HG02759 (cell line): Measurements from ENCODE around the gene CMSS1.

Source experiments
- ATAC-seq: cut with Tn5 transposase; IDR thresholded peaks from one replicate; pipeline ENCODE4 v1.9.1; 2021; ENCODE audit warnings: mild to moderate bottlenecking, moderate library complexity; ENCODE audit not compliant: unreplicated experiment

The CMSS1 gene

DNA sequence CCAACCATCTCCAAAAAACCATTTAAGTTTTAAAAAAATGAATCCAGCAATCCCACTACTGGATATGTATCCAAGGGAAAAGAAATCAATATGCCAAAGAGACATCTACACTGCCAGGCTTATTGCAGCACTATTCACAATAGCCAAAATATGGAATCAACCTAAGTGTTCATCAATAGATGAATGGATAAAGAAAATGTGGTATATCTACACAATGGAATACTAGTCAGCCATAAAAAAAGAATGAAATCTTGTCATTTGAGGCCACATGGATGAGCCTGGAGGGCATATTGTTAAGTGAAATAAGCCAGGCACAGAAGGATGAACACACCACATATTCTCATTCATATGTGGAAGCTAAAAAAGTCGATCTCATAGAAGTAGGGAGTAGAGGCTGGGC lies 160.6 kb downstream of the CMSS1 start:
- ATAC-seq = no peak

DNA sequence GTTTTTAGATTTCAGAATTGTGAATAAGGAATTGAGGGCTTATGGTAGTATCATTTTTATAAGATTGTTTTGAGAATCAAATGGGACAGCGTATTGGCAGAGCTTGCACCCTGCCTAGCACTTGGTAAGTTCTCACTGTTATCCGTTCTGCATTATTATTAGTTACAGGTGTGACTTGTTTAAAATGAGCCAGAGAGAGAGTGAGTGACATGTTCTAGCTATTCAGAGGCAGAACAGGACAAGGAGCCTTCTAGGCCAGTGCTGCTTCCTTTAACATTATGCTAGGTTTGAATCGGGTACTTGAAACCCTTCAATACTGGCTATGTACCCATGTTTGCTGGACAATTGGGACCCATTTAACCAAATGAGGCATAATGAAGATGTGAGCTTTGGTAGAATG lies 162.9 kb downstream of the CMSS1 start:
- no peak for ATAC-seq

DNA sequence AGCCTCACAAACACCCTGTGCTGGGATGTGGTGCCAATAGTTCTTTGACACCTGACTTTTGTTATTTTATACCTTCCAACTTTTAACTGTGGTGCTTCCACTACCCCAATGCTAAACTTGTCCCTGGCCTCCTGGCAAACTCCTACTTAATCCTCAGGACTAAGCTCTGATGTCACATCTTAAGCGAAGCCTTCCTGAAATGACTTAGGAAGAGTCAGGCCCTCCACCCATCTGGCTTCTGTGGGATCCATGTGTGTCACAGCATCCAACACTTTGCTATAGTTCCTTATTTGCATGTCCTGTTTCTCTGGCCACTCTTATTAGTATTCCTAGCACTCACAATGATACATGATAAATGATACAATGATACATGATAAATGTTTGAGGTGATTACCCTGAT lies 163.5 kb downstream of the CMSS1 start:
- ATAC-seq = no peak

DNA sequence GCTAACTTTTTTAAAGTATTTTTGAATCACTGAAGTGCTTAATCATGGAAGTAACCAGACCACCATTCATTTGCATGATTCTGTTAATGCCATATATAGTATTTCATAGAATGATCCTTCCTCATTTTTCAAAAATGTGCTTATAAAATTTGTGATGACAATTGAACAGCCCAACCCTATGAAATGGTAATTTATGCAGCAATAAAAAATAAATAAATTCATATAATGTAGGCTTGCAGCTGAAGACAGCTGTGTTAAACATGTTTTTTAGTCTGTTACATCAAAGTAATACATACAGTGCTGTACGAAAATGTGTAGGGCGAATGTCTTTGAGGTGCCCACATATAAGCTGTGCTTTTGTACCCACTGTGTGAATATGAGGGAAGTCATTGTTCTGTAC lies 165.0 kb downstream of the CMSS1 start:
- no peak for ATAC-seq

DNA sequence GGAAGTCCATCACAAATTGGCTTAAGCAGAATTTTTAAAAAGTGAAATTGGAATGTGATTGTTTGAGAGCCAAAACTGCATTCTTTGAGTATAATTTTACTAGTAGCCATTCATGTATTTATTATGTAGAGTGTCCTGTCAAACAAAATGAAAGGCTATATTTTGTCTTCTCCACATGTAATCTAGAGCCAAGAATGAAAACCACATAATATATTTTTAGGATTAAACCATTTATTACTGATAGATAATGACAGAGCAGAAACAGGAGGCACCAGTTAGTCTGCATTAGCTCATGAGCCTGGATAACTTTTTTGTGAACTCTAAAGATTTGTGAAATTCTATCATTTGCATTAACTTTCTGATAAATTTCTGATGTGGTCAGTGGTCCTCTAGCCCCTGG lies 166.5 kb downstream of the CMSS1 start:
- ATAC-seq = no peak

DNA sequence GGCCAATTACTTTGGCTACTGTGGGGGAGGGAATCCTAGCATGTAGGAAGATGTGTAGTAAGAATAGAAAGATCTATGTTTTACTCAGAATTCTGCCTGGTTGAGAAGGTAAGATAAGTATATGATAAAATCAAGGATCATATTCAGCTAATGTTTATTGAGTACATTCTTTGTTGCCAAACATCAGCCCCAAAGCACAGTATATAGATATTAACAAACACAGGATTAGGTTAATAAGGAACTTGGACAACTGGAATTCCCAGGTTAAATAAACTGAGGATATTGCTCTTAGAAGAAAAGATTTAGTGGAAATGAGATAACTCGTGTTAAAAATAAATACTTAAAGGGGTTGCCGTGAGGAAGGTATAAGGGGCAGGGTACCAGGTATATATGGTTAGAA lies 167.0 kb downstream of the CMSS1 start:
- ATAC-seq = no peak

DNA sequence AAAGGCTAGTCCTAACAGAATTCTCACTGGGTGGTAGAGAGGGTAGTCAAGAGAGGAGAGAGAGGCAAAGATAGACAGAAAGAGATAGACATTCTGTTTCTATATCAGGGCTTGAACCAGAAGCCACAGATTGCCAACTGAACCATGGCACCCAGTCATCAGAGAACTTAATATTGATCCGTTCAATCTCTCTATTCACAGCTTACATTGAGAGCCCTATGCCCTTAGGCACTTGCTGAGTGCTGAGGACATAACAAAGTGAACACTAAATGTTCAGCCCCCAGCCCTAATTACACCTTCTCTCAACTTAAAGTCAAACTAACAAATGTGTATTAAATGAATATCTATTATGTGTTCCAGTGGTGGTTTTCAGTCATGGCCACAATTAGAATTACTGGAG lies 172.5 kb downstream of the CMSS1 start:
- ATAC-seq = no peak

DNA sequence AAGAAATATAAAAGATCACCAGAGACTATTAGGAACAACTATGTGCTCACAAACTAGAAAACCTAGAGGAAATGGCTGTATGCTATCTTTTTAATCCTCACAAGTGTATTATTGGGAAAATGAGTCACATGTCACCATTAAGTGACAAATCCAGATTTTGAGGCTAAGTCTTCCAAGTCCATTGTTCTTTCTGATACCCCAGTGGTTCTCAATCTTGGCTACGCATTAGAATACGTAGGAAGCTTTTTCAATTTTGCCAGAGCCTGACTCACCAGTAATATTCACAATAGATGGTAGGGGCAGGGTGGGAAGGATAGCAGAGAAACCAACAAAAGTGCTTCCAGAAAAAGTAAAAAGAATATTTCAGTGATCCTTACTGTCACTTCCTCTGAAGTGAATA lies 179.6 kb downstream of the CMSS1 start:
- no peak for ATAC-seq

DNA sequence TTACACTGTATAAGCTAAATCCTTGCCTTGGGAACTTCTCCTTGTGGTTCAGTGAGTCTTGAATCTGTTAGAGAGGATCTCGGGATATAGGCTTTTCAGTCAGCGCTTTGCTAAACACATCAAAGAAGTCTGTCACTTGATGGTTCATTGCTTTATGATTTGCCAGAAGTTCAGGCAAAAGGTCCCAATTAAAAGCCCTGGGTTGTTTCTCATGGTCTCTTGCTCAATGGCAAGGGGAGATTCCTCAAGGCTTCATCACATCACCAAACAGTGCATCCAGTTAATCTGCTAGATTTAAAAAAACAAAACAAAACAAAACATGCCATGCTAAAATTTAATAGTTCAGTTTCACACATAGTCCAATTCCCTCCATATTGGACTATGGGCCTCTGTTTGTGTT lies 181.9 kb downstream of the CMSS1 start:
- no peak for ATAC-seq

DNA sequence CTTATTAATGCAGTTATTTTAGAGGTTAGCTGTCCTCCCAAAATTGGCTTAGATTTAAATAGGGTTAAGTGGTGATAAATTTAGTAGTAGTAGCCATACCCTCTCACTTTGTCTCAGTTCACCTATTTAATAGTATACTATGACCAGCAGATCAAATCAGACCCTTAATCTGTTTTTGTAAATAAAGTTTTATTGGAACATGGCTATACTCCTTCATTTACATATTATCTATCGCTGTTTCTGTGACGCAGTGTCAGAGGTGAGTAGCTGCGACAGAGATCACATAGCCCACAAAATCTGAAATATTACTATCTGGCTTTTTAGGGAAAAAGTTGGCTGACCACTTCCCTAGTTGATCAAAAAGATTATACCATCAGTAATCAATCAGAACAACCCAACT lies 183.4 kb downstream of the CMSS1 start:
- no peak for ATAC-seq

DNA sequence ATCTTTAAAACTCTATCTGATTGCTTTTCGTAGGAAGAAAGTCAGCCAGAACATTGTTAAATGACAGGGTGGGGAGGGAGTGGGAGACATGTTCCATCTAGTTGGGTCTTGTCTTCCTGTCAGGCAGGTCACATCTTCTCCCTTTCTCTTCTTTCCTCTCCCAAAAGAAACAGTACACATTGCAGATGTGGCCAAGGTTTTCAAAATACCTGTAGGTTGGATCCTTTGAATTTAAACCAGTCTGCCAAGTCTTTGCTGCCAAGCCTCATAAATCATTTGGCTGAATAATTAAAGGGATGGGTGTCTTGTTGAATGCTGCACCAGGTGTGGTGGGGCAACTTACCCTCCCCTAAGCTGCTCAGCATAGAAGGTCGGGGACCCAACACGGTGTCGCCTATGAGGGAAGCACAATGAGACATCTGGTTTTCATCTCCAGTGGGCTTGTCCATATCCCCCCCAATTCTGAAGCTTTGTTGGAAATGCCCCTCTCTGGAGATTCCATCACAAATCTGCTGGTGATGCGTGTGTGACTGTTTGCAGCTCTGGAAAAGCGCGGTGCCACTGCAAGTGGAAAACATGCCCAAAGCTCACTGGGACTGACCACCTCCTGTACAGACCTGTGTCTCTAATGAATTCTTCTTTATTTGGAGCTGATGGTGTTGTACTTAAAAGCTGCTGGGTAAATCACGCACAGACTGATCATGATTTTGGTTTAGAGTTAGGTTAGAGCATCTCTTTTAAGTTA lies 184.0 kb downstream of the CMSS1 start:
- no peak for ATAC-seq

DNA sequence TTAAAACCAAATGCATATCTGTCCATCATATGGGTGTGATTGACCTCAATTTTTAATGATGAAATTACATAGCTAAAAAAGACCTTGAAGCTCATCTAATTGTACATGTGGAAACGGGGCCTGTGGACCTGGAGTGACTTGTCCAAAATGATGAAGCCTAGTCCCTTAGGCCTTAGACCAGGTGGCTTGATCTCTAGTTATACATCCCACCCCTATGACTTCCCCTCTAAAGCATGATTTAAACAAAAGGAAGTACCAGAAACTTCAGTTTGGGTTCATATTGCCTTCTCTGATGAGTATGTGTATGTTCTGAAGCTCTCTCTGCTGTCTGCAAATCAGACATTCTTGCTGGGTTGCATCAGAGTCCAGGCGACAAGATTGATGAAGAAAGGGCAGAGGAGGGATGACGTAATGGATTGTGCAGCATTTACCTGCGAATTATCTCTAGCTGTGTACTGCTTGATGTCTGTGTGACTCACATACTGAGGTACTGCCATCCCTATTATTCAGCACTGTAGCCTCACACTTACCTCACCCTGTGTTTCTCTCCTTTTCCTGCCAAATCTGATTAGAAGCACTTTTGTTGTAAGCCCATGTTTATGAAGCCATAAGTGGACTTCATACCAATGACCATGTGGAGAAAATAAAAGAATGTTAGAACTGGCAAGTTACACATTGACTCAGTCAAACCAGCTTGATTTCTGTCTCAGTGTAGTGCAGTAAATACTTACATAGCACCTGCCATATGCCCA lies 185.1 kb downstream of the CMSS1 start:
- no peak for ATAC-seq

DNA sequence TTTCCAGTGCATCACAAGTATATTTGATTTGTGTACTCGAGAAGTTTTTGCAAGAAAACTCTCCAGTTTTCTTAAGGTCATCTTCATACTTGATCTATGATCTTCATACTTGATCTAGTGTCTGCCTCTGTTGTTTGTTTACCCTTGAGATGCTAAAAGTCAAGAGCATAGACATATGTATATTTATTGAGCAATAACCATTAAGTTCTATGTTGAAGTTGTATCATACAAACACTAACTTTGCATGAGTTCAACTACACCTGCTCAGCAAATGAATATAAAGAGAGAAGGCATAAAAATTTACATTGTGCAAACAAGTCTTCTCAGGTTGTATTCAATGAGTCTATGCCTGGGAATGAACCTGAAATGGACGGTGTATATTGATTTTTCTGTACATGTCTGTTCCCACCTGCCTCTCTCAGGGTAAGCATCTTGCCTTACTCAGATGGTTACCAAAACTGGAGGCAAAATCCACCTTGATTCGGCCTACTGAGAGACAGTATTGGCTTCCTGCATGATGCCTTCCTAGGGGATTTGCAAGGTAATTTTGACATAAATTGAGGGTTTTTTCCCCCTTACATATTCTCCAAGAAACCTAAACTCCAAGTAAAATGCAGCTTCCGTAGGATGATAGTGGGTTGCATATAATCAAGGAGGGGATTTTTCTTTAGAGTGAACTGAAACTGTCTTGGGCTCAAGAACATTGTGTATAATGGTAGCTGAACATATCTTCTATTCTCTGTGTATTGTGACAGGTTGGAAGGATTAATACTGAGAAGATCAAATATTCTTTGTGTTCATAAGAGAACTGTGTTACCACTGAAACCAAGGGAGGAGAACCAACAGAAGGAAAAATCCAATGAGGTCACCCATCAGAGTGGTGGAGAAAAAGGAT lies 186.2 kb downstream of the CMSS1 start:
- no peak for ATAC-seq

DNA sequence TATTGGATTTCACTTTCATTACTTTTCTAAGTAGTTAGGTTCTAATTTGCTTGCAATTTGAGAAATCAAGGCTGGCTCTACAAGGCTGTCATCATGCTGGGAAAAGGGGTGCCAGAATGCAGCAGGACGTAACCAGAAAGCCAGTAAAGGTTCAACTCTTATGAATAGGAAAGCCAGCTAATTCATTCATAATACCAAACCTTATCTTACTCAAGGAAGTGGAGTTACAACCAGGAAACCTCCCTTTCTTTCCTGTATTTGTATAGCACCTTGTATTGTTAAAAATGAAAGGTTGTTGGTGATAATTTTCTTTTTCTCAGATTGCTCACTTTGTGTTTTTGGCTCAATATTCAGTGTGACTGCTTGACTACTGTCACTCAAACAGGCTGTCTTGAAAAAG lies 187.3 kb downstream of the CMSS1 start:
- ATAC-seq = no peak

DNA sequence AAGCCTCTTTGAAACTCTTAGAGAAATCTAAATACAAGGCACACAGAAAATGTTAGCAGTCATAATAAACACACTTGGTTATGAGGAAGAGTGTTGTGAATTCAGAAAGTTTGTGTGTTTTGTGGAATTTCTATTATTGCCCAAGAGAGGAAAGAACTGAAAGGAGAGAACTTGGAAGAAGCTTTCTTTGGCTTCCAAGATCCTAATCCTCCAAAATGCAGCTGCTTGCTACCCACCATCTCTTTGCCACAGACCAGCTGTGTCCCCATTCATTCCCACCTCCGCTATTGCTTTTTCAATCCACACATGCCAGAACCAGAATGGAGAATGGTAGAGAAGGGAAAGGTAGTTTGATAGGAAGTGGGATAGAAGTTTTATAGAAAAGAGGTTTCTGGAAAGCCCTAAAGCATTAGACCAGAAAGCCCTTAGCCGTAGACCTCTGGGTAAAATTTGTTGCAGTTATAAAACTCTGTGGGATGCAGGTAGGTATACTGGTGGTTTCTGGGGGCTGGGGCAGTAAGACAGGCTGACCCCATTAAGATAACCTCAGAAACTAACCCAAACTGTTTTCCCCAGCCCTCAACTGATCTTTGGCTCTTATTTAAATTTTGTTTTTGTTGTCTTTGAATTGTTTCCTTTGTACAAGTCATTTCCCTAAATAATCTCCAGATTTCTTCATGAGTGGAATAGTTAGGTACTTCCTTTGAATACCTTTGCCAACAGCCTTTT lies 188.2 kb downstream of the CMSS1 start:
- ATAC-seq = no peak

DNA sequence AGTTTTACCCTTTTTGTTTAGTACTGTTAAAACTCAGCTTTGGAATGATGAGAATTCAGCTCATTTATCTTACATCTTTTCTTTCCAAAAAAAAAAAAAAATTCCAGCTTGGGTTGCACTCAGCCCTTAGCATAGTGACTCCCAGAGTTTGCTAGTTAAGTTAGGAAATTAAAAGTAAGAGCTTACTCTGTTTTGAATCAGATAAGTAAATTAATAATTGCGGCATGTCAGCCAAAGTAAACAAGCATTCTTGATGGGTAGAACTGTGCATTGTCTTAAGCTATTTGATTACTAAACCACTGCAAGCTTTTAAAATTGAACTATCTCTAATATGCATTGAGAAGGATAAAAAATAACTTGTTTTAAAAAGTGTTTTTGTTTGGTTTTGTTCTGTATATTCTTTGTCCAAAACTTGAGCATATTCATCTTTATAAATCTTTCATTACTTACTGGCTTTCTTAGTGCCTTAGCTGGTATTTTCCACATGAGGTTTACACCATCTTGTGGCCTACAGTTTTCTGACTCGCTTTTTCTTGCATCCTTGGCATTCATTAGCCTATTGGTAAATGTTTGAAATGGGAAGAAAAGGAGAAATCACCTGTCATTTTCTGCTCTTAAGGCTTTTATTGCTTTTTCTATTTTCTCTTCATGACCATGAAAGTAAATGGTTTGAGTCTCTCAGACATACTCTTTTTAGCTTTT lies 189.1 kb downstream of the CMSS1 start:
- no peak for ATAC-seq

DNA sequence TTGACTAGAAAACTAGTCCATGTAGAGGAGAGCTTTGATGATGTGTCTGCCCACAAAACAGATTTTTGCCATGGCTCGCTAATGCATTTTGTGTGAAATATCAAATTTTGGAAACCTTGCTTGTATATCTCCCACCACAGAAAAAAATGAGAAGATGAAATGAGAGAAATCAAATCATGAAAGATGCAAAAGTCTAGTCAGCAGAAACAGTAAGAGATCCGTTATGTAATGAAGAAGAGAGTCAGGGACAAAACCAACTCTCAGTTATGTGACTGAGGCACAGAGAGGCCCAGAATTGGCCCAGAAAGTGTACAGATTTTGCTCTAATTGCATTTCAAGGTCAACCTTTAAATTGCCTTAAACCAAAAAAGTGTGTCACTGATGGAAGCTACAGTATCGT lies 189.7 kb downstream of the CMSS1 start:
- ATAC-seq = no peak

DNA sequence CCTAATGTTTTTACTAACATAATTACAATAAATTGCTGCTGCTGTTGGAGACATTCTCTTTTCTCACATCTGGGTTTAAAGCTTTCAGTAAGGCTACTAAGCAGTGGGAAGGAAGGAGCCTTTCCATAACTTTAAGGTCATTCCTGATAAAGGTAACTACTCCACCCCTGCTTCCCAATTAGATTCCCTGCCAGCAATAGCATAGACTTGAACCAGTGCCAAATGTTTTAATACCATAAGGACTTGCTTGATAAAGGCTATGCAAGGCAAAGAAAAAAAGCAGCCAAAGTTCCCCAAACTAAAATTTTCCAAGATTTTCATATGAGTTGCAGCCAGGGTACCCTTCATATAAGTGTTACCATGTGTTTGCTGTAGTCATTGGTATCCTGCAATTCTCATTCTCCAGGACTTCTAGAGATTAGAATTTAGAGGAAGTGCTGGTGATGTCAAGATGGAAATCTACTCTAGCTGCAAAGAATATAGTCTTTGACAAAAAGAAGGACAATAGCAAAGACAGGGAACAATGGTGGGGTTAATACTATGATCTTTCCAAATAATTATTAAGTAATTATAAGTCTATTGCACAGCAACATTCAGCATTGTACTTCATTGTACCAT lies 190.5 kb downstream of the CMSS1 start:
- no peak for ATAC-seq

DNA sequence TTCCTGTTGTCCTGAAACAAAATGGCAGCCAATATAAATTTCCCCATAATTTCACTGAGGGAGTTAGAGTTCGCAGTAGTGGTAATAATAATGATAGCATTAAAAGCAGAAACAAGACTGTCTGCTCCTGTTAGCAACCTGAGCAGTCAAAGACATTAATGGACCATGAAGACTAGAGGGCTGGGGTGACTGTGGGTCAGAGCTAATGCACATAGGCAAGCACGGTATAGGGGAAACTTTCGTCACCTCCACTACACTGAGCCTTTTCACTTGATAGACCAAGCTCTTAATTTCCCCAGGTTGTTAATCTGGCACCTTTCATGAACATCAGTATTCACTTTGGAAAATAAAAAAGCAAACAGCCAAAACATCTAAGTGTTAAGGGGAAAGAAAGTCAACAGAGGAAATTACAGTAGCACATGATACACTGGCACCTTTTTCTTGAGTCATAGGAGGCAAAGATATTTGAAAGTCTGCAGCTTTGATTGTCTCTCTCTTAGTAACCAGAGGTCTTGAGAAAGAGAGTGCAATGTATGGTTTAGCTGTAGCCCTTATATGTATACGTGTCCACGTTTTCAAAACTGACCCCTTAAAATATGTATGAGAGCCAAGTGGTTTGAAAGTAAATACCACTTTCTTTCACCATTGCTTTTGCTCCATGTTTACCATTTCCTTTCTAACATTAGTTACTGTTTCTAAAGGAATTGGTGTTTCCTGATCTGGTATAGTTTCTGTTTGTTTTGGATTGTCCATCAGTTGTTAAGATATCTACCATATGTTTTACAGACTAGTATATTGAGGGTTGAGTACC lies 191.8 kb downstream of the CMSS1 start:
- ATAC-seq = no peak
